Brain microvascular endothelial cell (primary cell): Measurements from ENCODE around the gene UMPS.

Source experiments
- DNase-seq: peaks from one replicate; pipeline ENCODE4 v3.0.0-alpha.2; 2020
- H3K27ac ChIP-seq: fragments of 250-450 bp; sonication (Bioruptor Pico); 2 replicates; pipeline ENCODE4 v1.5.1; 2020; ENCODE audit warnings: mild to moderate bottlenecking, moderate library complexity
- H3K27me3 ChIP-seq: fragments of 250-450 bp; sonication (Bioruptor Pico); replicated peaks from 2 replicates; pipeline ENCODE4 v1.5.1; 2020; ENCODE audit warnings: mild to moderate bottlenecking
- H3K36me3 ChIP-seq: fragments of 250-450 bp; sonication (Bioruptor Pico); replicated peaks from 2 replicates; pipeline ENCODE4 v1.5.1; 2020; ENCODE audit warnings: mild to moderate bottlenecking
- H3K4me3 ChIP-seq: 2 replicates; pipeline ENCODE4 v1.5.1; 2011; ENCODE audit warnings: low read depth, mild to moderate bottlenecking, control low read depth, low read length, moderate library complexity
- CTCF ChIP-seq: IDR thresholded peaks from 2 replicates; pipeline ENCODE4 v1.5.1; 2011; ENCODE audit warnings: low read depth, mild to moderate bottlenecking, moderate library complexity, low read length, control low read depth, inconsistent platforms; ENCODE audit errors: missing control alignments
- in situ Hi-C: cut with HindIII; loops from 2 replicates; pipeline ENCODE4 v1.10.0; 2017; ENCODE audit warnings: low sequenced_read_pairs, low pct_ligation_motif_present

Gene UMPS

GRCh38 chr3:124695369-124695768 lies 34.9 kb upstream of the UMPS start:
- no peak for TF ChIP-seq CTCF
- no peak overlapping the region for H3K27ac ChIP-seq
- H3K36me3 ChIP-seq = no peaks in the 10 kb centered on the region
- in situ Hi-C loops = loop anchor here (25.0 kb wide), 1 partner anchor 133 kb away; no protein-coding TSS in a partner anchor
- no peaks in the 10 kb centered on the region for H3K27me3 ChIP-seq
- H3K4me3 ChIP-seq = no peak overlapping the region
- no peak for DNase-seq

- Histone ChIP-seq H3K27ac (no peak overlapping the region), H3K27me3 (no peaks in the 10 kb centered on the region), H3K4me3 (no peak overlapping the region), H3K36me3 (no peaks in the 10 kb centered on the region)
- in situ Hi-C loops = loop anchor here (25.0 kb wide), 1 partner anchor 134 kb away; no protein-coding TSS in a partner anchor
- DNase-seq = no peak
- TF ChIP-seq CTCF = no peak
These were observed 34.2 kb upstream of the UMPS start for GRCh38 chr3:124696006-124696405.

- in situ Hi-C loops = loop anchor here (25.0 kb wide), 1 partner anchor 135 kb away; no protein-coding TSS in a partner anchor
- TF ChIP-seq CTCF = no peak
- H3K4me3 ChIP-seq = no peak overlapping the region
- no peaks in the 10 kb centered on the region for H3K36me3 ChIP-seq
- no peak overlapping the region for H3K27ac ChIP-seq
- DNase-seq = no peak
- no peaks in the 10 kb centered on the region for H3K27me3 ChIP-seq
These were observed 33.0 kb upstream of the UMPS start for GRCh38 chr3:124697302-124697701.

GRCh38 chr3:124698030-124698770 lies 32.1 kb upstream of the UMPS start:
- in situ Hi-C loops = loop anchor here (25.0 kb wide), 1 partner anchor 136 kb away; no protein-coding TSS in a partner anchor
- no peak for TF ChIP-seq CTCF
- no peaks in the 10 kb centered on the region for H3K36me3 ChIP-seq

GRCh38 chr3:124699051-124699450 lies 31.2 kb upstream of the UMPS start:
- in situ Hi-C loops = loop anchor here (25.0 kb wide), 1 partner anchor 137 kb away; no protein-coding TSS in a partner anchor

More at GRCh38 chr3:124698030-124698770, 32.1 kb upstream of the UMPS start:
- no peak for DNase-seq
- H3K27ac ChIP-seq = no peak overlapping the region
- H3K27me3 ChIP-seq = no peaks in the 10 kb centered on the region
- H3K4me3 ChIP-seq = no peak overlapping the region

More at GRCh38 chr3:124699051-124699450, 31.2 kb upstream of the UMPS start:
- H3K4me3 ChIP-seq = no peak overlapping the region
- no peak for TF ChIP-seq CTCF
- H3K27ac ChIP-seq = no peak overlapping the region
- no peaks in the 10 kb centered on the region for H3K27me3 ChIP-seq
- H3K36me3 ChIP-seq = no peaks in the 10 kb centered on the region
- DNase-seq = no peak
